HG02642 (cell line): Measurements from ENCODE around the gene KCNMA1.
"Not testable (repeated sequence)": the region's sequence is repeated elsewhere in the genome, so short reads cannot be mapped to it uniquely, and the experiment has no call there.

ENCODE experiments used
- ATAC-seq: cut with Tn5 transposase; IDR thresholded peaks from one replicate; pipeline ENCODE4 v1.9.1; 2021; ENCODE audit warnings: mild to moderate bottlenecking; ENCODE audit not compliant: unreplicated experiment, poor library complexity

KCNMA1 gene

GRCh38 chr10:77664696-77665095 is 27.1 kb upstream of the KCNMA1 start:
- ATAC-seq, result no peak

GRCh38 chr10:77664008-77664407 is 26.4 kb upstream of the KCNMA1 start:
- no peak for ATAC-seq

GRCh38 chr10:77661674-77662073 is 24.1 kb upstream of the KCNMA1 start:
- ATAC-seq, result no peak

- ATAC-seq, result no peak
These were observed 23.5 kb upstream of the KCNMA1 start for GRCh38 chr10:77661100-77661499.

GRCh38 chr10:77659046-77659670 is 21.6 kb upstream of the KCNMA1 start:
- ATAC-seq, result not testable (repeated sequence)

- no peak for ATAC-seq
These were observed 15.6 kb upstream of the KCNMA1 start for GRCh38 chr10:77653210-77653609.

- ATAC-seq, result no peak
These were observed 12.0 kb upstream of the KCNMA1 start for GRCh38 chr10:77649333-77650331.

- ATAC-seq, result no peak
These were observed 10.9 kb upstream of the KCNMA1 start for GRCh38 chr10:77648472-77648871.

GRCh38 chr10:77647543-77648293 is 10.1 kb upstream of the KCNMA1 start:
- no peak for ATAC-seq

GRCh38 chr10:77644557-77645243 is 7.1 kb upstream of the KCNMA1 start:
- ATAC-seq, result no peak

- no peak for ATAC-seq
These were observed 6.3 kb upstream of the KCNMA1 start for GRCh38 chr10:77643795-77644468.

- no peak for ATAC-seq
These were observed 4.3 kb upstream of the KCNMA1 start for GRCh38 chr10:77641788-77642397.

- ATAC-seq, result no peak
These were observed 3.7 kb upstream of the KCNMA1 start for GRCh38 chr10:77641344-77641743.

- no peak for ATAC-seq
These were observed 2.6 kb upstream of the KCNMA1 start for GRCh38 chr10:77640167-77640566.

- ATAC-seq, result no peak
These were observed 2.1 kb upstream of the KCNMA1 start for GRCh38 chr10:77639756-77640155.

GRCh38 chr10:77638321-77639101 is 903 bp upstream of the KCNMA1 start:
- ATAC-seq, result no peak

- ATAC-seq, result no peak
These were observed 559 bp downstream of the KCNMA1 start for GRCh38 chr10:77636967-77637531.

- no peak for ATAC-seq
These were observed 1.2 kb downstream of the KCNMA1 start for GRCh38 chr10:77636282-77636966.
